NB4 (cell line): ENCODE results near the gene KDM5B.
A peak's percentile ranks its signal among the peaks of the same experiment; 100 is the strongest.

Experiments
- DNase-seq: peaks from one replicate; pipeline ENCODE4 v3.0.0; 2010; ENCODE audit warnings: low read depth
- H3K4me3 ChIP-seq: one replicate; pipeline ENCODE4 v1.5.1; 2011; ENCODE audit warnings: mild to moderate bottlenecking, low read depth, low read length, moderate library complexity
- MYC ChIP-seq: IDR thresholded peaks from 2 replicates; pipeline ENCODE4 v1.6.1; 2011; ENCODE audit warnings: low read depth, low read length
- POLR2A ChIP-seq: IDR thresholded peaks from 2 replicates; pipeline ENCODE4 v1.6.1; 2011; ENCODE audit warnings: mild to moderate bottlenecking; ENCODE audit not compliant: insufficient read length; ENCODE audit errors: extremely low read depth
- TF ChIP-seq, protein P1 (sequence below): IDR thresholded peaks from 2 replicates; pipeline ENCODE4 v1.6.1; 2011; ENCODE audit warnings: low read depth, low read length
- TF ChIP-seq, protein P2 (sequence below): IDR thresholded peaks from one replicate; pipeline ENCODE4 v1.5.1; 2012; ENCODE audit warnings: low read depth, low read length

The KDM5B gene

DNA sequence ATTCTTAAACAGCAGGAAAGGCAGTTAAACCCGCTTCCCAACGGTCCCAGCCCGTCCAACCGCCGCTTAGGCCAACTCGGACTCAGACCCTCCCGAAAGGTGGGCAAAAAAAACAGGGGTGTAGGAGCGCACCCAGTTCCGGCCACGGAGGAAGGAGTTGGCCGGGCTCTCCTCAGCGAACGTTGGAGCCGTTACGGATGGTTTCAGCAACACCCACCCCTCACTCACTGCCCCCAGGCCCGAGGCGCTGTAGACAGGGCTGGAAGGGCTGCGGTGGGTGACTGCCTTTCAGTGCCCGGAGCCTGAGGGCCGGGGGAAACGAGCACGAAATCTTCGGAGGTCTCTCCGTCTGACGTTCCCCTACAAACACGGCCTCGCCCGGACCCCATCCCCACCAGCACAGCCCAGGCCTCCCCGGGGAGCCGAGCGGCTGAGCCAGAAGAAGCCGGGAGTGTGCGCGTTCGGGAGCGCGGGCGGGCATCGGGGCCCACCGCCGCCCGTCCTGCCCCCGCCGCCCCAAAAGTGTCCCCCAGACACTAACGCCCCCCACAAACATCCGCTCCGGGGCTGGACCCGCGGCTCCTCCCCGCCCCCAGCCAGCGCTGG, 1.3 kb downstream of the KDM5B start:
- TF ChIP-seq POLR2A (peak; percentile 54), MYC (no peak)
- TF ChIP-seq, protein P1, sequence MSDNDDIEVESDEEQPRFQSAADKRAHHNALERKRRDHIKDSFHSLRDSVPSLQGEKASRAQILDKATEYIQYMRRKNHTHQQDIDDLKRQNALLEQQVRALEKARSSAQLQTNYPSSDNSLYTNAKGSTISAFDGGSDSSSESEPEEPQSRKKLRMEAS = 0 out of 2 replicates have a peak, but pooled peaks have one; percentile 14
- TF ChIP-seq, protein P2, sequence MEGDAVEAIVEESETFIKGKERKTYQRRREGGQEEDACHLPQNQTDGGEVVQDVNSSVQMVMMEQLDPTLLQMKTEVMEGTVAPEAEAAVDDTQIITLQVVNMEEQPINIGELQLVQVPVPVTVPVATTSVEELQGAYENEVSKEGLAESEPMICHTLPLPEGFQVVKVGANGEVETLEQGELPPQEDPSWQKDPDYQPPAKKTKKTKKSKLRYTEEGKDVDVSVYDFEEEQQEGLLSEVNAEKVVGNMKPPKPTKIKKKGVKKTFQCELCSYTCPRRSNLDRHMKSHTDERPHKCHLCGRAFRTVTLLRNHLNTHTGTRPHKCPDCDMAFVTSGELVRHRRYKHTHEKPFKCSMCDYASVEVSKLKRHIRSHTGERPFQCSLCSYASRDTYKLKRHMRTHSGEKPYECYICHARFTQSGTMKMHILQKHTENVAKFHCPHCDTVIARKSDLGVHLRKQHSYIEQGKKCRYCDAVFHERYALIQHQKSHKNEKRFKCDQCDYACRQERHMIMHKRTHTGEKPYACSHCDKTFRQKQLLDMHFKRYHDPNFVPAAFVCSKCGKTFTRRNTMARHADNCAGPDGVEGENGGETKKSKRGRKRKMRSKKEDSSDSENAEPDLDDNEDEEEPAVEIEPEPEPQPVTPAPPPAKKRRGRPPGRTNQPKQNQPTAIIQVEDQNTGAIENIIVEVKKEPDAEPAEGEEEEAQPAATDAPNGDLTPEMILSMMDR = no peak
- DNase-seq = peak; percentile 92
- H3K4me3 ChIP-seq = peak overlapping the region; percentile 83

DNA sequence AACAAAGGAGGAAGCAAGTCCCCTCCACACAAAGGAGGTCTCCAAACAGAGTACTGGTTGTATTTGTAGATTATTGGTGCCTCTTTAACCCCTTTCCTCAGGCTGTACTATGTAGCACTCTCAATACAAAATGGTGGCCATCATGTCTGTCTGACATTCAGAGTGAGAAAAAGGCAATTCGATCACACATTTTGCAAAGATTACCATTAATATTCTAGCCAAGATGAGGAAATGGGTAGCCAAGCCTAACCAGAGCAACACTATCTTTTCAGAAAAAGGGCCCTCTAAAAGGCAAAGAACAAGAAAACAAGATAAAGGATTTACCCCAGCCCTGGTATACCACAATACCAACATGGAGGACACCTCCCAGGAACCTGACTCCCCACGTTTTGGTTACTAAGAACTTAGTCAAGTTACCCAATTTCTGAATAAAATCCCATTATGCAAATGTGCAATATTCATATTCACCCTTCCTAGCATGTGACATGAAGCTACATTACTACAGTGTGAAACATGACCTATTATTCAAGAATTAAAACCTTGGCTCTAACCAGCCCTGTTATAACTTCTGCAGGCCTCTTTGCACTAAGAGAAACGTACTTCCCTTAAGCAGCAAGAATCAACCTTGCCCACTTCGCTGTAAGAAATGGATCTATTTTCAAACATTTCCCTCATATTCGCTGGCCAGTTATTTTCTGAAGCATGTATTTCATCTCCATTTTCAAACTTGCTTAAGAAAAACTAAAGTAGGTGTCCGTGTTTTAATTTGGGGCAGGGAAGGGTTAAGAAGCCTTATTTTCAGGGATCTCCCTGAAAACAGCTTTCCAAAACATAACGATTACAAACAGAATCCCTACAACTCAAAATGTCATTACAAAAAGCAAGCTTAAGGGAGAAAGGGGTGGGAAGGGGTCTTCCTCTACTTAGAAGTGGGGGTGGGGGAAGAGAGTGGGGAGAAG, 2.1 kb downstream of the KDM5B start:
- peak overlapping the region; percentile 83 for H3K4me3 ChIP-seq
- peak; percentile 58 for DNase-seq
- TF ChIP-seq MYC = no peak
- TF ChIP-seq, protein P2 = no peak
- TF ChIP-seq, protein P1 = no peak; the same call in 1 of the 2 replicates
- no peak for TF ChIP-seq POLR2A

DNA sequence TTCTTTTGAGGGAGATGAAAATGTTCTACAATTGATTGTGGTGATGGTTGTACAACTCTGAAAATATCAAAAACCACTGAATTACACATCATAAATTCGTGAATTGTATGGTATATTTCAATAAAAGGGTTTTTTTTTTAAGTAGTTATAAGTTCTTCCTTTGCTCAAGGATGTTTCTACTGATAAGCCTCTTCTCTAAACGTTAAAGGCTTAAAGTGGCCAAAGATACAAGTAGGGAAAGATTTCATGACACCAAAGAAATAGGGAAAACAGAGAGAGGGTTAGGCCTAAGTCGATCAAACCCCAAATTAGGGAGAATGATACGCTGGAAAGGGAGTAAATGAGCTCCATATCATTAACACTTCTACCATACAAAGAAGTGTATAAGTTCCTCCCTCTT, 4.1 kb downstream of the KDM5B start:
- peak overlapping the region; percentile 83 for H3K4me3 ChIP-seq
- no peak for DNase-seq
- TF ChIP-seq, protein P2 = no peak
- TF ChIP-seq MYC = no peak
- TF ChIP-seq POLR2A = no peak
- TF ChIP-seq, protein P1 = no peak

- DNase-seq = peak; percentile 81
- peak overlapping the region; percentile 48 for H3K4me3 ChIP-seq
- TF ChIP-seq POLR2A (no peak), MYC (no peak)
- TF ChIP-seq, protein P2 = no peak
Measured at GRCh38 chr1:202802998-202803932, 5.0 kb downstream of the KDM5B start.

DNA sequence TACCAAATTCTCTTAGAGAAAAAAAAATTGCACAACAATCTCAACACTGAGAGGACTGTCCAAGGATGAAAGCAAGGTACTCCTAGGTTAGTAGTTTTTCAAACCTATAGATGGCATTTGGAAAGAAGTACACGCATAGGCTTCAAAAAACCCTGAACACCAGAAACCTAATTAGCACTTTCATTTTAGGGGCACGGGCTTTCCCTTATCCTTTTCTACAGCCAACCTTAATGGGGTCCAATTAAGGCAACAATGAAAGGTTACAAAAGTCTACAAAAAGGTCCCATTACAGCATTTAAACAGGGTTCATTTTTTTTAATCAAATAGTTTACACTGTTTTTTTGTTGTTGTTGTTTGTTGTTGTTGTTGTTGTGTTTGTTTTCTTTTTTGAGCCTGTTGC, 6.2 kb downstream of the KDM5B start:
- TF ChIP-seq MYC = no peak
- TF ChIP-seq, protein P2 = no peak
- TF ChIP-seq, protein P1 = no peak
- no peak for TF ChIP-seq POLR2A
- no peak overlapping the region for H3K4me3 ChIP-seq
- no peak for DNase-seq
